Limb (tissue), 2 donors: ENCODE measurements around the gene ZNF558.

Source experiments
- DNase-seq, 2 donors: peaks; one replicate each; pipeline ENCODE4 v3.0.0-alpha.2; 2016; ENCODE audit errors: extremely low spot score in 2 of 2

ZNF558 gene

DNA sequence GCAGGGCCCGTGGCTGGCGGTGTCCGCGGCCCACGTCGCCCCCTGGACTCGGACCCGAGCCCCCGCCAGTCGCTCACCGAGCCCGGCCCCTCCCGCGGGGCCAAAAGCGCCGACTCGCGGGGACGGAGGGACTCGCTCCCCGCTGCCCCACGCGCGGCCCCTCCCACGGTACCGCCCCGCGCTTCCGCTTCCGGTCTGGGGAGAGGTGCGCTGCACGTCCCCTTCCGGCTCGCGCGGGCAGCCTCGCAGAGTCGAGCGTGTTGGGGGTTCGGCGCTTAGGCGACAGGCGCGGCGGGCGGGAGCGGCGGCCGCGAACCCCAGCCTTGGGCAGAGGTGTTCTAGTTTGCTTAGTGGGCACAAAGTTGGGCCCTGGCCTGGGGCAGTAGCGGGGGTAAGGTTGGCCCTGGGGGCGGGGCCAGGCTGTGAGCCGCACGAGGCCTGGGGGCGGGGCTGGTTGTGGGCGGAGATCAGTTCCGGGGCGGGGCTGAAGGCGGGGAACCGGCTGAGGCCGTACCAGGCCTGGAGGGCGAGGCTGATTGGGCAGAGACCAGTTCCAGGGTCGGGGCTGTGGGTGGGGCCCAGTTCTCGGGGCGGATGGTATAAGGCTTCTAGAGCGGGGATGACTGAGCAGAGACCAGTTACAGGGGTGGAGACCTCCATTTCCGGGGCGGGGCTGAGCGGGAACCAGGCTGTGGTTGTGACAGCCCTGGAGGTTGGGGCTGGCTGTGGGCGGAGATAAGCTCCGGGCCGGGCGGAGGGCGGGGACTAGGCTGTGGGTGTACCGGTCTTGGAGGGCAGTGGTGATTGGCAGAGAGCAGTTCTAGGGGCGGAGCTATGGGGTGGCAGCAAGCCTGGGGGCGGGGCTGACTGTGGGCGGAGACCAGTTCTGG, at the start of gene ZNF558, which contains the start of gene MBD3L1:
ZNF558 (minus strand) TSS at position 173 of the 890 bp plus-strand sequence. CDS start 9,645 bp downstream, outside the sequence.
MBD3L1 (plus strand) TSS at position 246 of the 890 bp plus-strand sequence. CDS start 10,302 bp downstream, outside the sequence.
- DNase-seq, result peak; percentile 94 to 99

DNA sequence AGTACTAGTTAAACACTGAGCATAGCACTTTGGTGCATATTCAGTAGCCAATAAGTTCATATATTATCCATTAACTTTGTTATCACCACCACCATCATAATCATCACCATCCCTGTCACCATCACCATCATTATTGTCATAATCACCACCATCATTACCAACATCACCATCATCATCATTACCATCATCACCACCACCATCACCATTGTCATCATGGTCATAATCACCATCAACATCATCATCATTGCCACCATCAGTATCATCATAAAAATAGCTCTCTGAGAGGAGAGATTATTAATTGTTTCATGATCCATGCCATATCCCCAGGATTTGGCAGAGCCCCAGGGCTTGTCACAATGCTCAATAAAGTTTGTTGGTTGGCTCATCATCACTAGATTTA, 49.4 kb upstream of the ZNF558 start:
- DNase-seq, result no peak

DNA sequence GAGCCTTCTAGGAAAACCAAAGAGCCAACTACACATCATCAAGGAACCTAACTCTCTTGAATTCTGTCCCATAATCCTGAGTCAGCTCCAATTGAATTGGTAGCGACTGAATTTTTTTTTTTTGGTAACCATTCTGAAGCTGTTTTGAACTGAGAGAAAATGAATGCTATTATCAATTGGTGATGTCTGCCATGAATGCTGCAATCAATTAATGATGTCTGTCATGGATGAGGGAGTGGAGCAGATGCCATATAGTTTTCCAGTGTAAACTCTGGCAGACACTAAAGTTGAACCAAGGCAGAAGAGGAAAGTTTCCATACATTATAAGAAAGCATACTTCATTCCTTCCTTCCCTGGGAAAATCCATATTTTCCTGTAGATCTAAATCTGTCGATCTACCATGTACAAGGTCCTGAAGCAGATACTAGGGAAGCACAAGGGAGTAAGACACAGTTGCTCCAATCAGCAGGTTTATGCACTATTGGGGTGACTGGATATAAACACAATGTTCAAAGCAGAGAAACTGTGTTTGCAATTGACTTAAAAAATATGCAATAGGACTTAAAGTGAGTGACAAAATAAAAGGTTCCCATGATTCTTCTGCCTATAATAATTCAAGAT, 48.9 kb upstream of the ZNF558 start:
- DNase-seq, result no peak

DNA sequence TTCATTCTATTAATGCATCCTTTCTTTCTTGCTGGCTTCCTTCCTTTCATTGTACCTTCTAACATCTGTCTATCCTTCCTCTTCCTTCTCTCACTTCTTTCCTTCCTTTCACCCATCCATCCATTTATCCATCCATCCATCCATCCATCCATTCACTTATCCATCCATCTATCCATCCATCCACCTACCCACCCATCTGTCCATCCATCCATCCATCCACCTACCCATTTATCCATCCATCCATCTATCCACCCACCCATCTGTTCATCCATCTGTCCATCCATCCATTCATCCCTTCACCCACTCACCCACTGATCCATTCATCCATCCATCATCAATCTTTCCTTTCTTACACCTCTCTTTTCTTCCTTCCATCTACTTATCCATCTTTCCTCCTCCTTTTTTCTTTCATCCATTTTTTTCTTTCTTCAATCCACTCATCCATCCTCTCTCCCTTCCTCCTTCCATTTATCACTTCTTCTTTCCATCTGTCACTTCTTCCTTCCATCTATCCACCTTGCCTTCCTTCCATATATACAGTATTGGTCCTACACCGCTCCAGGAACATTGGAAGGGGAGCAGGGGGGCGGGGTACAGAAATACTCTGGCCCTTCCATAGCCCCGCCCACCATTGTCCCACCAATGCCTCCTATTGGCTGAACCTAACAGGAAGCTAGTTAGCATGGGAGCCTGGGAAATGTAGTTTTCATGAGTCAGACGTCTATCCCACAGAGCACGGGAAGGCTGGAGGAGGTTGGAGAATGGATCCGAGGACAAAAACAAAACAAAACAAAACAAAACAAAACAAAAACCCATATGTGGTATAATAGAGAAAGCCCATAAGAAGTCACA, 46.0 kb upstream of the ZNF558 start:
- DNase-seq, result no peak

DNA sequence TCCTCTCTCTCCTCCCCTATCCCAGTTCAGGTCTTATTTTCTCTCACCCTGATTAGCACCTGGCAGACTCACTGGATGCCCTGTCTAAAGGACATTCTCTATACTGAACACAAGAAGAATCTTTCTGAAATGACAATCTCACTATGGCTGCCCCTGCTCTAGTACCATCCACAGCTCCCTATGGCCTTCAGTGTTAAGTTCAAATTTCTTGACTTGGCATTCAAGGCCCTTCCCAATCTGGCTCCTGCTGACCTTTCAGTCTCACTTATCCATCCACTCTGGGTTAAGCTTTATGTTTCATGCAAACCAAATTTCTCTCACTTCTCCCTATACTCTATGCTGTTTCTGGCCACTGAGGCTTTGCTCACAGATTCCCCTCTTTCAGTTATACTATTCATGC, 34.2 kb upstream of the ZNF558 start:
- no peak for DNase-seq

DNA sequence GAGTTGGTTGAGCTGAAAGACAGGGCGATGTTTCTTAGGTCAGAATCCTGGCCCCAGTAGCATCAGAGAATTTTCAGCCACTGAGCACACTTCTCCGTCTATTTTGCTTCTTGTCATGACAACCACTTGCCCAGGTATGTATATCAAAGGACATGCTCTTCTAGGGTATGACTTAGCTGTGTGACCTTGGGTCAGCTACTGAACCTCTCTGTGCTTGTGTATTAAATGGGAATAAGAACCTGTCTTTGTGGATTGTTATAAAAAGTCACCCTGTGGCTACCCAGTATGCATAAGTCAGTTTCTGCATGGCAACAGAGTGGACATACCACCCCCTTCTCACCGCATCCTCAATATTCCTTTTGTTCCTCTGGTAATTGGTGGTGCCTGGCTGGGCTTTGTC, 26.2 kb upstream of the ZNF558 start:
- no peak for DNase-seq

DNA sequence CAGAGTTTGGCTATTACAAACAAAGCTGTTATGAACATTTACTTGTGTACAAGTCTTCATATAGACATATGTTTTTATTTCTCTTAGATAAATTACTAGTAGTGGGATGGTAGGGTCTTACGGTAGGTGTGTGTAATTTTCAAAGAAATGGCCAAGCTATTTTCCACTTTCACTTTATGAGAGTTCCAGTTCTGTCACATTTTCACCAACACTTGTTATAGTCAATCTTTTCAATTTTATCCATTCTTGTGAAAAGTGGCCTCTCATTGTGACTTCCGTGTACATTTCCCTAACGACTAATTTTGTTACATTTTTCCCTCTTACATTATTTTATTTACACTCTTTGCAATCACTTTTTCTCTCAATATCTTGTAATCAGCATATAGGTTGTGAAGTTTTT, 18.4 kb upstream of the ZNF558 start:
- DNase-seq, result no peak

DNA sequence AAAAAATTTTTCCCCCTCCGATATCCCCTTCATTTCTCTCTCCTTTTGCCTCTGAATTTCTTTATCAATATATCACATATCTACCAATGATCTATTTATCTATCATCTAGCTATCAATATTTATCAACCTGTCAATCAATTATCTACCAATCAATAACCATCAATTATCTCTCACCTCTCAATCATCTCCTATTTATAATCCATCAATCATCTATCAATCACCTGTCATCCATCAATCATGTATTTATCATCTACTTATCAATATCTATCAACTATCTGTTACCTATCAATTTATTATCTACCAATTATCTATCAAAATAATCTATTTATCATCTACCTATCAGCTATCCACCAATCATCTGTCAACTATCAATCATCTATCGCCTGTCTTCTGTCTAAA, 17.1 kb upstream of the ZNF558 start:
- no peak for DNase-seq

DNA sequence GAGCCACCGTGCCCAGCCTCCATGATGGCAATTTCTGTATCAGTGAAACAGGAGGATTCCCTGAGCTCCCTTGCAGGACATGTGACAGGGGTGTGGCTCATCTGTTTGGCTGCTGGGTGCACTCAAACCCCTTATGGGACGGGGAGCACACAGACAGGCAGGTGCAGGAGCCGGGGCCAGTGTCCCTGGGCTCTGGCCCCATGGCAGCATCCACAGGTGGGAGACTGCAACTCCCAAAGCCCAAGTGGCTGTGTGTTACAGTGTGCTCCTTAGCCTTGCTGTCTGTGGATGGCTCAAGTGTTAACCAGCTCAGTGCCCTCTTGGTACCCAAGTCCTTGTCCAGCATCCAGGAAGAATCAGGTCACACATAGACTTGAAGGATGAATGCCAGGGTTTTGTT, 14.7 kb upstream of the ZNF558 start:
- DNase-seq, result no peak

DNA sequence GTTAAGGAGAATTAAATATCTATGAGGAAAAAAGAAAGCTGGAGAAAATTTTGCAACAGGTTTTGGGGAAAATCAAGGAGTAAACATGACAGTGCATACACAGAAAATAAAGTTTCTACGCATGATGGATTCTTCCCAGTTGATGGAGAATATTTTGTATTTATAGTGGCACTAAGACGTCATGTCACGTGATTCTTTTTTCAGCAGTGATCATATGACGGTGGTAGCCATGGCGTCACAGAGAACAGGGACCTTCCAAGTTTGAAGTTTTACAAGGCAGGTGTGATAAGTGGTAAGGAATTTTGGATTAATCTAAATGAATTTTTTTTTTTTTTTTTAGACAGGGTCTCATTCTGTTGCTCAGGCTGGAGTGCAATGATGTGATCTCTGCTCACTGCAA, 8.6 kb upstream of the ZNF558 start:
- no peak for DNase-seq

DNA sequence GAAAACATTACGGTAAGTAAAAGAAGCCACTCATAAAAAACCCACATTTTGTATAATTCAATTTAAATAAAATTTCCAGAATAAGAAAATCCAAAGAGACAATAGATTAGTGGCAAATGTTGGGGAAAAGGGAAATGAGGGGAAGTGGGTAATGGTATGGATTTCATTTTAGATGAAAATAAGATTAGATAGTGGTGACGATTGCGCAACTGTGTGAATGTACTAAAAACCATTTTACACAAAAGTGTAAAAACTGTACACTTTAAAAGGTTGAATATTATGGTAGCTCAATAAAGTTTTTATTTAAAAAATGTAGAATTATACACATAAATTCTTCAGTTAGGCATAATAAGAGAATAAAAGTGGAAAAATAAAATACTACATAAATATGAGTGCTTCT, 3.8 kb upstream of the ZNF558 start:
- DNase-seq, result no peak

DNA sequence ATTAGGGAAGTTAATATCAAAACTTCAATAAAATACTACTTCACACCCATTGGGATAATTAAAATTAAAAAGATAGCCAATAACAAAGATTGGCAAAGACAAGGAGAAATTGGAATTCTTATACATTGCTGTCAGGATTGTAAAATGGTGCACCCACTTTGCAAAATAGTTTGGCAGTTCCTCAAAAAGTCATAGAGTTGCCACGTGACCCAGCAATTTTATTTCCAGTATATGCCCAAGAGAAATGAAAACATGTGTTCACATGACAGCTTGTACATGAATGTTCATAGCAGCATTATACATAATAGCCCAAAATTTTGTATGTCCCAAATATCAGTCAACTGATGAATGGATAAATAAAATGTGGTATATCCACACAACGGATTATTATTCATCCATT, 3.3 kb upstream of the ZNF558 start:
- no peak for DNase-seq

DNA sequence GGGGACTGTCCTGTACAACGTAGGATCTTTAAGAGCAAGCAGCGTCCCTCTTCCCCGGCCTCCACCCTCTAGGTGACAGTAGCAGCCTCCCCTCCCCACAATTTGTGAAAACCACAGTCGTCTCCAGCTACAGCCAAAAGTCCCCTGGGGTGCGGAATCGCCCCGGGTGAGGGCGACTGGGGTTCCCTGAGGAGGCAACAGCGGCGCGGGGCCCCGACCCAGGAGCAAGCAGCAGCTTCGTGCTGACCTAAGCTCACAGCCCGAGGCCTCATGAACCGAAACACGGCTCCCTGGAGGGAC, 322 bp downstream of the ZNF558 start:
- DNase-seq, result peak in 1 of 2 donors; percentile 9

DNA sequence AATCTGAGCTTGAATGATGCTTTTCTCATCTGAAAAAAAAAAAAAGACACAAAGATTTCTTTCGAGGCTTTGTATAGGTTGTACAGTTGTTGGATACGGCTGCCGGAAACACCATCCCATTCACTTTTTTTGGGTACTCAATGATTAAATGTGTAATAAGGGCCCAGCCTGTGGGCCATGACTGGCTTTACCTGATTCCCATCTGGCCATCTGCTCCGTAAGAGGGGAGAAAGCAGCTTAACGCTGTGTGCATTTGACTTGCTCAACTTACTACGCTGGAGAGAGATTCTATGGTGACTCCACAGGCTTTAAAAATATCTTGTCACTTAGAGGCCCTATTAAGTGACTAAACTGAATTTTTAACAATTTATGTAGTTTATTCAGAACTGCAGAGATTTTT, 731 bp downstream of the ZNF558 start:
- DNase-seq, result peak in 1 of 2 donors; percentile 1

DNA sequence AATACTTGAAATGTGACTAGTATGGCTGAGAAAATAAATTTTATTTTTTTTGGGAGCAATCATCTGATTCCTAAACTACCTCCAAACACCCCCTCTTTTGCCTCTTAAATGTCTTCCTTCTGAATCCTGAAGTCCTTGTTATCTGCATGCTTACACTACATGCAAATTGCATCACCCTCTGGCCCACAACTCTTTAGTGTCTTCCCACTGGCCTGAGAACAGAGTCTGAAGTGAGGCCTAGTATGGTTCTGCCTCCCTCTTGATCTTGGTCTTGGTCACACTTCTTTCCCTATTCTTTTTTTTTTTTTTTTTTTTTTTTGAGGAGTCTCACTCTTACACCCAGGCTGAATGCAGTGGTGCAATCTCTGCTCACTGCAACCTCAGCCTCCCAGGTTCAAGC, 4.8 kb downstream of the ZNF558 start:
- no peak for DNase-seq

DNA sequence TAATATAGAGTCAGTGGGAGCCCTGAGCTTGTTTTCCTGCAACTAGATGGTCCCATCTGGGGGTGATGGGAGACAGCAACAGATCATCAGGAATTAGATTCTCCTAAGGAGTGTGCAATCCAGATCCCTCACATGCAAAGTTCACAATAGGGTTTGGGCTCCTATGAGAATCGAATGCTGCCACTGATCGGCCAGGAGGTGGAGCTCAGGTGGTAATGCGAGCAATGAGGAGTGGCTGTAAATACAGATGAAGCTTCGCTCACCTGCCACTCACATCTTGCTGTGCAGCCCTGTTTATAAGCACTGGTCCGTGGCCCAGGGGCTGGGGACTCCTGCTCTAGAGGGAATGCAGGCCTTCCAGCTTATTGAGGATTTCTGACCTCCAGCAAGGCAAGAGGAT, 5.7 kb downstream of the ZNF558 start:
- no peak for DNase-seq

DNA sequence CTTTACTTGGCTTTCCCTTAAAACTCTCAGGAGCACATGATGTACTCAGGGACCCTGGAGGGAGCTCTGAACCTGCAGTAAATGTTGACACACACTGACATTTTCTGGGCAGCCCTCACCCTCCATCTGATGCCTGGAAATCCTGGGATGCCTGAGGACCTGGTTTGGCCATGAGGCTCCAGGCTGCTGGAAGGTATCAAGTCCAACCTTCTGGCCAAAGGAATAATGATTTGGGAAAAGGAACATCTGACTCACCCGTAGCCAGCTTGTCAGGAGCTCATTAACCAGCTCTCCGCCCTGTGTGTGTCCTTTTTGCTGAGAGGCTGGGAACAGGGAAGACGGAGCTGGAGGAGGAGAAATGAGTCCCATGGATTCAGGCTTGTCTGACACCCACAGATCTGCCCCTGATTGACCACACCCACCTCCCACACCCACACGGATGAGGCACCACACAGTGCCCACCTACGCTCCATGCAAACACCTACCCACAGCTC, 10.3 kb downstream of the ZNF558 start:
- no peak for DNase-seq

DNA sequence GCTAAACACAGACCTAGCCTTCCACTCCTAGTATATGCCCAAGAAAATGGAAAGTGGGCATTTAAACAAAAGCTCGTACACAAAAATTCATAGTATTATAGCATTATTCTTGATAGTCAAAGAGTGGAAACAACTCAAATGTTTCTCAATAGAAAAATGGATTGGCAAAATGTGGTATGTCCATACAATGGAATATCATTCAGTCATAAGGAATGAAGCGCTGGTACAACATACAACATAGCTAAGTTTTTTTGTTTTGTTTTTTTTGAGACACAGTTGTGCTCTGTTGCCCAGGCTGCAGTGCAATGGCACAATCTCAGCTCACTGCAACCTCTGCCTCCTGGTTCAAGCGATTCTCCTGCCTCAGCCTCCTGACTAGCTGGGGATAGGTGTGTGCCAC, 11.9 kb downstream of the ZNF558 start:
- DNase-seq, result no peak

DNA sequence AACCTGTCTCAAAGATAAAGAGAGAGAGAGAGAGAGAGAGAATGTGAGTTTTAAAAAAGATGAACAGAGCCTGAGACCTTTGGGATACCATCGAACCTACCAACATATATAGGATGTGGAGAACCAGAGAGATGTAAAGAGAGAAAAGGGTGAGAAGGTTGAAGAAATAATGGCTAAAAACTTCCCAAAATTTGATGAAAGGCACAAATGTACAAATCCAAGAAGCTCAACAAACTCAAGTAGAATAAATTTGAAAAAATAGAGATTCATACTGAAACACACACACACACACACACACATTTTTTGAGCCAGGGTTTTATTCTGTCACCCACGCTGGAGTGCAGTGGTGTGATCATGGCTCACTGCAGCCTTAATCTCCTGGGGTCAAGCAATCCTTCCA, 16.3 kb downstream of the ZNF558 start:
- DNase-seq, result no peak

DNA sequence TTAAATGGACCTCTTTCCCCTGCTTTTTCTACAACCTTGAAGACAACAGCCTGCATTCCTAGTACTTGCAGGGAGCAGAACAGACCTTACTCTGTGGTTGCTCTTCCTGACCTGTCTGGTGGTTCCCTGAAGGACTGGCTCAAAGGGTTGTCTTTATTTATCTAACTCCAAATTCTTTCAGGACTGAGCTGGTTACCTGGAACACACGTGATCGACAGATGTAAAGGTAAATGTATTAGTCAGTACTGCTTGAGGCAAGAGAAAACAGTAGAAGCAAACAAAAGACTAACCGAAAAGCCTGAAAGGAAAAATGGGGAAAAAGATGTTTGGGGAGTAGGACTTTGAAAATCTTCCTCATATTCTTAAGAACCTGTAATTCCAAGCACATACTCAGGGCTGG, 17.9 kb downstream of the ZNF558 start:
- no peak for DNase-seq

DNA sequence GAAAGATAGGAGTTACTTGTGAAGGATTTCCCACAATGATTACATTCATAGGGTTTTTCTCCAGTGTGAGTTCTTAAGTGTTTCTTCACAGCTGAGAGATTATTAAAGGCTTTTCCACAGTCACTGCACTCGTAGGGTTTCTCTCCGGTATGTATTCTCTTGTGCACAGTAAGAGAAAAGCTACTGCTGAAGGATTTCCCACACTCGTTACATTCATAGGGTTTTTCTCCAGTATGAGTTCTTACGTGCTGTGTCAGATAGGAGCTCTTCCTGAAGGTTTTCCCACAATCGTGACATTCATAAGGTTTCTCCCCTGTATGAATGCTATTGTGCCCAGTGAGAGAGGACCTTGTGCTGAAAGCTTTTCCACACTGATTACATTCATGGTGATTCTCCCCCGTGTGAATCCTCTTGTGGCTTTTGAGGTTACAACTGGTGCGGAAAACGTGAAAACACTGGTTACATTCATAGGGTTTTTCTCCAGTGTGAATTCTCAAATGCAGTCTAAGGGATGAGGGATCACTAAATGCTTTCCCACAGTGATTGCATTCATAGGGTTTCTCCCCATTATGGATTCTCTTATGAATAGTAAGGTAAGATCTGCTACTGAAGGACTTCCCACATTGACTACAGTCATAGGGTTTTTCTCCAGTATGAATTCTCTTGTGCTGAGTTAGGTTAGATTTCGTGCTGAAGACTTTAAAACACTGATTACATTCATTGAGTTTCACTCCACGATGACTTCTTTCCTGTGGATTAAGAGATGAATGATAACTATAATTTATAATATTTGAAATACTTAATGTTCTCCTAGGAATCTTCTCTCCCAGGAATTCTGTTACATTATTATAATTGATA, 20.6 kb downstream of the ZNF558 start:
- no peak for DNase-seq
